ENCODE data around the gene HYAL1.
"Not testable (repeated sequence)": the region's sequence is repeated elsewhere in the genome, so short reads cannot be mapped to it uniquely, and the experiment has no call there.

HYAL1 gene

GRCh38 chr3:50272911-50273688 is 30.3 kb downstream of the HYAL1 start:
- DNase-seq (ENCODE audit: low read depth, low spot score): peak; percentile 93

GRCh38 chr3:50272538-50272910 is 30.9 kb downstream of the HYAL1 start:
- DNase-seq (ENCODE audit: low read depth, low spot score): not testable (repeated sequence)

- peak; percentile 39 for DNase-seq (ENCODE audit: low read depth, low spot score)
These were observed 31.9 kb downstream of the HYAL1 start for GRCh38 chr3:50271314-50271936.

GRCh38 chr3:50270422-50271224 is 32.8 kb downstream of the HYAL1 start:
- DNase-seq (ENCODE audit: low read depth, low spot score): no peak

GRCh38 chr3:50269977-50270413 is 33.4 kb downstream of the HYAL1 start:
- no peak for DNase-seq (ENCODE audit: low read depth, low spot score)

GRCh38 chr3:50269460-50269859 is 33.9 kb downstream of the HYAL1 start:
- DNase-seq (ENCODE audit: low read depth, low spot score): no peak

GRCh38 chr3:50268703-50269451 is 34.5 kb downstream of the HYAL1 start, which contains the start of gene SEMA3B:
Gene SEMA3B, plus strand, starts transcription at chr3:50269147. Its CDS starts 94 bp downstream, at chr3:50269241.
- DNase-seq (ENCODE audit: low read depth, low spot score): peak; percentile 43

GRCh38 chr3:50268276-50268675 is 35.1 kb downstream of the HYAL1 start:
- DNase-seq (ENCODE audit: low read depth, low spot score): no peak

GRCh38 chr3:50267280-50267913 is 36.0 kb downstream of the HYAL1 start:
- DNase-seq (ENCODE audit: low read depth, low spot score): no peak

GRCh38 chr3:50266836-50267235 is 36.5 kb downstream of the HYAL1 start:
- DNase-seq (ENCODE audit: low read depth, low spot score): no peak

GRCh38 chr3:50266017-50266416 is 37.4 kb downstream of the HYAL1 start:
- peak; percentile 35 for DNase-seq (ENCODE audit: low read depth, low spot score)

- DNase-seq (ENCODE audit: low read depth, low spot score): no peak
These were observed 37.8 kb downstream of the HYAL1 start for GRCh38 chr3:50265571-50265970.

- no peak for DNase-seq (ENCODE audit: low read depth, low spot score)
These were observed 38.3 kb downstream of the HYAL1 start for GRCh38 chr3:50264964-50265485.

- peak; percentile 97 for DNase-seq (ENCODE audit: low read depth, low spot score)
These were observed 38.9 kb downstream of the HYAL1 start for GRCh38 chr3:50264383-50264963.

- no peak for DNase-seq (ENCODE audit: low read depth, low spot score)
These were observed 39.6 kb downstream of the HYAL1 start for GRCh38 chr3:50263478-50264382.

- DNase-seq (ENCODE audit: low read depth, low spot score): no peak
These were observed 40.6 kb downstream of the HYAL1 start for GRCh38 chr3:50262778-50263177.

GRCh38 chr3:50262200-50262599 is 41.2 kb downstream of the HYAL1 start:
- DNase-seq (ENCODE audit: low read depth, low spot score): not testable (repeated sequence)

GRCh38 chr3:50261505-50261904 is 41.9 kb downstream of the HYAL1 start:
- DNase-seq (ENCODE audit: low read depth, low spot score): no peak

GRCh38 chr3:50260942-50261441 is 42.4 kb downstream of the HYAL1 start:
- DNase-seq (ENCODE audit: low read depth, low spot score): no peak
